GM20431 (cell line): ENCODE measurements around the gene ANKRD30A.
"Not testable (repeated sequence)": the region's sequence is repeated elsewhere in the genome, so short reads cannot be mapped to it uniquely, and the experiment has no call there.

Experiments
- in situ Hi-C: fragments of 300-500 bp; cut with MseI, MboI; formaldehyde crosslinking; loops from one replicate; pipeline ENCODE4 v1.15.0; 2020; ENCODE audit warnings: low sequenced_read_pairs; ENCODE audit not compliant: unreplicated experiment

ANKRD30A gene

GRCh38 chr10:37240223-37240622, 114.8 kb downstream of the ANKRD30A start:
- in situ Hi-C loops: no loop called here

DNA sequence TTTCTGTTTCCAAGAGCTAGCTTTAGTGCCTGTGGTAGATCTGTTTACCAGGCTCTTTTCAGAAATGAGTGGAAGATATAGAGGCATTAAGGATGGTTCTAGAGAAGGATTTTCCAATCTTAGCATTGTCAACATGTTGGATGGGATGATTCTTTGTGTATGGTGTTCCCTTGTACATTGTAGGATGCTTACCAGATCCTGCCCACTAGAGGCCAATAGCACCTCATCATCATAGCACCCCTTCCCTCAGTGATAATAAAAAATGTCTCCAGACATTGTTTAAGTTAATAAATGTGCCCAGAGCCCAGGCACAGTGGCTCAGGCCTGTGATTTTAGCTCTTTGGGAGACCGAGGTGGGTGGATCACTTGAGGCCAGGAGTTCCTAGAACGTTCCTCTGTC, 121.2 kb downstream of the ANKRD30A start:
- in situ Hi-C loops: no loop called here

DNA sequence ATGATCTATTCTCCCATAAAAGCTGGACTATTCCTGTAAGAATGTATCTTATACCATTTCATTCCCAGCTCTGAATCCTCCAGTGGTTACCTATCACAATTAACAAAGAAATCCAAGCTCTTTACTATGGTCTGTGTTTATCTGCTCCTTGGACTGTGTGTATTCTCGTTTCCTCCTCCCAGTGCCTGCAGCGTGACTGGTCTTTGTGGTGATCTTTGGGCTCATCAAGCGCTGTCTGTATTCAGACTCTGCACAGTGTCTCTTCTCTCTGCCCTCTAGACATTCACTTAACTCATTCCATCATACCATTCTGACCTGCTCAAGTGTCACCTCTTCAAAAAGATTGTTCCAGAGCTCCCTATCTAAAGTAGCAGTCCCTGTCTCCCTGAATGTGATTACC, 130.4 kb downstream of the ANKRD30A start:
- in situ Hi-C loops: not testable (repeated sequence)

- in situ Hi-C loops: no loop called here
These were observed 137.9 kb downstream of the ANKRD30A start for GRCh38 chr10:37263304-37263703.

DNA sequence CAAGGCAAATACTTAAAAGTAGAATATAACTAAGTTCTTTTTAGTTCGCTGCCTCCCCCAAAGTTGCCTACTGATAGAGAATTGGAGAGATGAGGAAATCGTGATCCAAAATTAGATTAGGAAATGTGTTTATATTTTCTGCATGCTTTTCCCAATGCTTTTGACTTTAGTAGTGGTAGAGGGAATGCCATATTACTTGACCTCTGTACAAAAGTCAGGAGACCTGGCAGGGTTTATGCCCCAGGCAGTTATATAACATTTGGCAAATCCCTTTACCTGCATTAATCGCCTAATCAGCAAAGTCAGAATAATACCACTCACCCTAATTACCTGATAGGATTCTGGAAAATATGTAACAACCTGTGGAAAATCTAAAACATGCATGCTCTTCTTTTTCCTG, 142.9 kb downstream of the ANKRD30A start:
- in situ Hi-C loops: no loop called here

DNA sequence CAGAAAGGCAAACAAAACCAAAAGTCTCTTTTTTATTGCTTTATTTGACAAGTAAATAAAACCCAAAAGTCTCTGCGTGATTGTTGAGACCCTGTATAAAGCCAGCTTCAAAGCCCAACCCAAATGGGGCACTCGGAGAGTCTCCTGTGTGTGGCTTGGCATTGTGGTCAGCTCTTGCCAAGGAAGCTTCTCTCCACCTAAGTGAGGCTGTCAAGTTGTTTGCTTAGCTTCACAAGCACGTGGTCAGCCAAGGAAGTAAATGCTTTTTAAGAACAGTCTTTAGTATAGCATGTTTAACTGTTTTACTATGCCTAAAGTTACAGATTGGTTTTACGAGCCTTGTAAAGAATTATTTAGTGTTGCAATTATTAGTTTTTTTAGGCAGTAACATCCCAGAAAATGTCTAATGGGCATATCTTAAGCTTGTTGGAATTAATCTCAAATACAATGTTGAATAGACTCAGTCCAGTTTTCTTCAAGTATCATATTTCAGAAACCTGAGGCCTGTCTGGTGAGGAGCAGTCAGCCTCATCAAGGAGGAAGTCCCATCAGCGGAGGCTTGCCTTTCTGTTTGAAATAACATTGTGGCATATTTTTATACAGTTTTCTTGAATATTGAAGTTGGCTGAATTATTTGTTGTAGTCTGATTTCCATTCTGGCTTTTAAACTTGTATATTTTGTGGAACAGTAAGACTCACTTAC, 144.3 kb downstream of the ANKRD30A start:
- in situ Hi-C loops: no loop called here

DNA sequence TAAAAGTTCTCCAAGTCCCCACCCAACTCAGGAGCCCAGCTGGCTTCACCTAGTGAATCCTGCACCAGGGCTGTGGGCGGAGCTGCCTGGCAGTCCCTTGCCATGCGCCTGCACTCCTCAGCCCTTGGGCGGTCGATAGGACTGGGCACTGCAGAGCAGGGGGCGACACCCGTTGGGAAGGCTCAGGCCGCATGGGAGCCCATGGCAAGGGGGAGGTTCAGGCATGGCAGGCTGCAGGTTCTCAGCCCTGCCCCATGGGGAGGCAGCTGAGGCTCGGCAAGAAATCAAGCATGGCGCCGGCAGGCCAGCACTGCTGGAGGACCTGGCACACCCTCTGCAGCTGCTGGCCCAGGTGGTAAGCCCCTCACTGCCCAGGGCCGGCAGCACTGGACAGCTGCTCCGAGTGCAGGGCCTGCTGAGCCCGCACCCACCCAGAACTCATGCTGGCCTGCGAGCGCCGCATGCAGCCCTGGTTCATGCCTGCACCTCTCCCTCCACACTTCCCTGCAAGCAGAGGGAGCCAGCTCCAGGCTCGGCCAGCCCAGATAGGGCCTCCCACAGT, 149.9 kb downstream of the ANKRD30A start:
- in situ Hi-C loops: no loop called here

DNA sequence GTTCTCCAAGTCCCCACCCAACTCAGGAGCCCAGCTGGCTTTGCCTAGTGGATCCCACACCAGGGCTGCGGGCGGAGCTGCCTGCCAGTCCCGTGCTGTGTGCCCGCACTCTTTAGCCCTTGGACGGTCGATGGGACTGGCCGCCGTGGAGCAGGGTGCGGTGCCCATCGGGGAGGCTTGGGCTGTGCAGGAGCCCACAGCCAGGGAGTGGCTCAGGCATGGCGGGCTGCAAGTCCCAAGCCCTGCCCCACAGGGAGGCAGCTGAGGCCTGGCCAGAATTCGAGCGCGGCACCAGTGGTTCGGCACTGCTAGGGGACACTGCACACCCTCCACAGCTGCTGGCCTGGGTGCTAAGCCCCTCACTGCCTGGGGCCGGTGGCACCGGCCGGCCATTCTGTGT, 159.7 kb downstream of the ANKRD30A start:
- in situ Hi-C loops: no loop called here

DNA sequence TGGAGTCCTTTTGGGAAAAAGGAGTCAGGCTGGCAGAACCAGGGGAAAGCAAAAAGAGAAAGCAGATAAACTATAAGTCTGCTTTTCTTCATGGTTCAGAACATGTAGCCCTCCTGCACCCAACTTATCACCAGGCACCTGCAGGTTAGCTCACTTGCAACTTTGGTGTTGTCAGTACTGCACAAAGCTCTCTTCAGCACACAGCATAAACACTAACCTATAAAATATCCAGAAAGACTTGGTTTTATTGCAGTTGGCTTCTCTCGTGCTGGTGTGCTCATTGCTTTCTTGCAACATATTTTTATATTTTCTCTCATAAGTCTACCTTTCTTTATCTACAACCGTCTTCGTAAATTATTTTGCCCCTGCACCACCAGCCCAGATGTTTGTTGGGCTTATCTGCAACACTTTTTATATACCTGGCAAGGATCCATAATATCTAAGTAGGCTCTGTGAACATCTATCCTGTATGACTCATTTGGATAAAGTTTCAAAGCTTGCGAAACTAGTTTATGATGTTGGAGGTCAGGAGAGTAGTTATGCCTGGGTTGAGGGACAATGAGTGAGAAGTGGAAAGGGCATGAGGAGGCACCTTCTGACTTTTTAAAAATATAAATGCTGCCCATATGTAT, 164.6 kb downstream of the ANKRD30A start:
- in situ Hi-C loops: no loop called here

- in situ Hi-C loops: no loop called here
These were observed 175.9 kb downstream of the ANKRD30A start for GRCh38 chr10:37301271-37301670.

- in situ Hi-C loops: no loop called here
These were observed 178.6 kb downstream of the ANKRD30A start for GRCh38 chr10:37304036-37304435.

- in situ Hi-C loops: no loop called here
These were observed 189.0 kb downstream of the ANKRD30A start for GRCh38 chr10:37314350-37314749.

DNA sequence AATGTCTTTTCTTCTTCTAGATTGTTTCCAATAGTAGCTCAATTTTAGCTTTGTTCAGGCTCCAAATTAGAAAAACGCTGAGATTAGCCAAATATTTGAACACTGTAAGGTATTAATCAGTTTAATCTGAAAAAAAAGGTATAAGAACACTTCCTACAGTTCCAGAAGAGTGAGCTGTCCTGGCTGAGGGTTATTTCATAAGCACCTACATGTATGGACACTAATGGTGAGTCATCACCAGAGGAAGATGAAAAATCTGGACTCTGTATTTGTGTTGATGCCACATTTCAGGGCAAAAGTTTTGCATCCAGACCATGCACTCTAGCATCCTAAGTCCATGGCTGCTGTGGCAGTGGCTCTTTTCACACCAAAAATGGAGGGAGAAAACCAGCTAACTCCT, 189.5 kb downstream of the ANKRD30A start:
- in situ Hi-C loops: no loop called here

DNA sequence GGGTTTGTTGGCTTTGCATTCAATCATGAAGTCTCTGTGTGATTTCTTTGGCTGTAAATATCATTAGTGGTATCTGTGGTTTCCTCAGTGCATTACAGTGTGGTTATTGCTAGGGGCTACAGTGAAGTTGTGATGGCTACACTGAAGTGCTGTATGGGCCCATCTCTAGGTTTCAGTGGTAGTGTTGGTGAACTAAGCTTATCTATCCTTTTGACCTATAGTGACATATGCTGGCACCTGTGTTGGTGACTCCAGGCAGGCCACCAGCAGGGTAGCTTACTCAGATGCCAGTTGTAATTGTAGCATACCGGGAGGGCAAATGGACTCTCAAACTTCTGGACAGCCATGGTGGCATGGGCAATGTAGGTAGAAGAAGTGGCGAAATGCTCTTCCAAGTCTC, 219.0 kb downstream of the ANKRD30A start:
- in situ Hi-C loops: no loop called here

- in situ Hi-C loops: no loop called here
These were observed 254.6 kb downstream of the ANKRD30A start for GRCh38 chr10:37379991-37380390.

- in situ Hi-C loops: no loop called here
These were observed 255.9 kb downstream of the ANKRD30A start for GRCh38 chr10:37381271-37381670.

- in situ Hi-C loops: no loop called here
These were observed 259.5 kb downstream of the ANKRD30A start for GRCh38 chr10:37384923-37385322.

DNA sequence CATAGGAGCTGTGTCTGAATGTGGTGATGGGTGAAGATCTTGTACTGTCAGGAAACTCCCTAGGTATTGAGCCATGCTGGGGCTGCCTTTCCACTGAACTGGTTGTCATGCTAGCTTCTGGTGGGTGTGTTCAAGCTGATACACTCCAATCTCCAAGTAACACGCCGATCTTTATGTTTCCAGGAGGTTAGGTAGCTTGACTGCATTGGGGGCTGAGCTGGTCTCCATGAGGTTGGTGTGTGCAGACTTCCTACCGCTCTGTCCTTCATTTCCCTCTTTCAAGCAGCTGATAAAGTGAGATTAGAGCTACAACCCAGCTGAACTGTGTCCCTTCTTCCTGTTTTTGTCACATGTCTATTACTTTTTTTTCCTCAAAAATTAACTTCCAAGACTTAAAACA, 265.5 kb downstream of the ANKRD30A start:
- in situ Hi-C loops: no loop called here

GRCh38 chr10:37400774-37401173, 275.4 kb downstream of the ANKRD30A start:
- in situ Hi-C loops: not testable (repeated sequence)

DNA sequence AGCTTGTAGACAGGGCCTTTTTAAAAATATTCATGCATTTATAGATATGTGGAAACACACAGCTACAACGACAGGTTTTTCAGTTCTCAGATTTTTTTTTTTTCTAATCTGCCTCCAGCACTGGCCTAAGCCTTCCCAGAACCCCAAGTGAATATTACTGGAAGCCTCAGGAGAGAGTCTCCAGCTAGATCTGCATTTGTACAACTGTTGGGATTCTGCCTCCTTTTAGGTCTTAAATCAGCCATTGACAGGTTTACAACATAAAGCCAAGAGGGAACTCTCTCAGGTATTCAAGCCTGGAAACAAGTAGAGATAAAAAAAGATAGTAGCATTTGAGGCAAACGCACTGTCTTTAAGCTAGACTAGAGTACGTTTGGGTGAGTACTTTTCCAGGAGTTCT, 275.8 kb downstream of the ANKRD30A start:
- in situ Hi-C loops: no loop called here

- in situ Hi-C loops: no loop called here
These were observed 278.4 kb downstream of the ANKRD30A start for GRCh38 chr10:37403776-37404175.
